GM23338 (cell line): Measurements from ENCODE around the gene SLX4. TPM values are rescaled to one million over a fixed set of nuclear protein-coding genes. Genes with fewer than 3 reads are reported as not detected.

Experiments
- ATAC-seq: fragments of 200-7000 bp; cut with Tn5 transposase; 3 replicates; pipeline ENCODE4 v1.9.1; 2020
- DNase-seq: peaks from one replicate; pipeline ENCODE4 v3.0.0-alpha.2; 2015; ENCODE audit warnings: low spot score
- H2AFZ ChIP-seq: fragments of 200-600 bp; sonication (generic); 2 replicates; pipeline ENCODE4 v1.8.0; 2016; ENCODE audit warnings: antibody characterized with exemption, mild to moderate bottlenecking, moderate library complexity
- H3F3A ChIP-seq: fragments of 200-600 bp; sonication (generic); replicated peaks from 2 replicates; pipeline ENCODE4 v1.8.0; 2017; ENCODE audit warnings: antibody characterized with exemption, mixed run types, low read depth
- H3K27ac ChIP-seq: fragments of 200-600 bp; sonication (generic); 2 replicates; pipeline ENCODE4 v1.6.1; 2016; ENCODE audit warnings: low read depth
- H3K27me3 ChIP-seq: fragments of 200-600 bp; sonication (generic); 2 replicates; pipeline ENCODE4 v1.8.0; 2016; ENCODE audit warnings: mild to moderate bottlenecking, mixed run types, moderate library complexity; ENCODE audit not compliant: insufficient read depth
- H3K36me3 ChIP-seq: fragments of 200-600 bp; sonication (generic); 2 replicates; pipeline ENCODE4 v1.8.0; 2016; ENCODE audit warnings: mild to moderate bottlenecking; ENCODE audit not compliant: insufficient read depth
- H3K4me1 ChIP-seq: fragments of 200-600 bp; sonication (generic); 2 replicates; pipeline ENCODE4 v1.8.0; 2016; ENCODE audit warnings: mild to moderate bottlenecking, moderate library complexity; ENCODE audit not compliant: insufficient read depth
- H3K4me2 ChIP-seq: fragments of 200-600 bp; sonication (generic); 2 replicates; pipeline ENCODE4 v1.7.1; 2017; ENCODE audit warnings: mixed run types
- H3K4me3 ChIP-seq: fragments of 200-600 bp; sonication (generic); 2 replicates; pipeline ENCODE4 v1.6.1; 2016; ENCODE audit warnings: mixed run types
- H3K79me2 ChIP-seq: fragments of 200-600 bp; sonication (generic); replicated peaks from 2 replicates; pipeline ENCODE4 v1.8.0; 2017; ENCODE audit warnings: mild to moderate bottlenecking; ENCODE audit not compliant: insufficient read depth
- H3K9me2 ChIP-seq: fragments of 200-600 bp; sonication (generic); 2 replicates; pipeline ENCODE4 v1.8.0; 2017; ENCODE audit not compliant: insufficient read depth
- H4K20me1 ChIP-seq: fragments of 200-600 bp; sonication (generic); replicated peaks from 2 replicates; pipeline ENCODE4 v1.8.0; 2017; ENCODE audit warnings: mild to moderate bottlenecking; ENCODE audit not compliant: insufficient read depth
- H3K27ac Mint-ChIP-seq: 2 replicates; pipeline ENCODE4 v1.8.0; 2020; ENCODE audit warnings: inconsistent platforms, mild to moderate bottlenecking, moderate library complexity, mixed read lengths
- H3K27me3 Mint-ChIP-seq: 3 replicates; pipeline ENCODE4 v1.8.0; 2022; ENCODE audit warnings: low read depth, mild to moderate bottlenecking, moderate library complexity, mixed read lengths, inconsistent platforms; ENCODE audit not compliant: insufficient read depth, poor library complexity
- H3K36me3 Mint-ChIP-seq: 3 replicates; pipeline ENCODE4 v1.8.0; 2021; ENCODE audit warnings: low read depth, mild to moderate bottlenecking, inconsistent platforms, moderate library complexity, mixed read lengths
- H3K4me1 Mint-ChIP-seq: 3 replicates; pipeline ENCODE4 v1.8.0; 2020; ENCODE audit warnings: mild to moderate bottlenecking, inconsistent platforms, mixed read lengths
- H3K4me3 Mint-ChIP-seq: 3 replicates; pipeline ENCODE4 v1.8.0; 2021; ENCODE audit warnings: moderate library complexity, mild to moderate bottlenecking, inconsistent platforms, mixed read lengths
- H3K9me3 Mint-ChIP-seq: 3 replicates; pipeline ENCODE4 v1.8.0; 2020; ENCODE audit warnings: moderate library complexity, mild to moderate bottlenecking, inconsistent platforms, mixed read lengths
- CREB1 ChIP-seq: fragments of 250-450 bp; sonication (Bioruptor Pico); IDR thresholded peaks from 2 replicates; pipeline ENCODE4 v1.5.0; 2020; ENCODE audit warnings: low read depth, mild to moderate bottlenecking, moderate library complexity
- EZH2phosphoT487 ChIP-seq: fragments of 200-600 bp; sonication (generic); IDR thresholded peaks from one replicate; pipeline ENCODE4 v1.8.1; 2018; ENCODE audit warnings: antibody characterized with exemption; ENCODE audit not compliant: unreplicated experiment
- JUNB ChIP-seq: IDR thresholded peaks from one replicate; pipeline ENCODE4 v1.6.1; 2016; ENCODE audit warnings: antibody characterized with exemption; ENCODE audit not compliant: unreplicated experiment
- NANOG ChIP-seq: IDR thresholded peaks from 2 replicates; pipeline ENCODE4 v1.6.1; 2016; ENCODE audit warnings: antibody characterized with exemption, borderline replicate concordance
- POLR2AphosphoS5 ChIP-seq: IDR thresholded peaks from 2 replicates; pipeline ENCODE4 v1.6.1; 2016; ENCODE audit warnings: antibody characterized with exemption, low read depth
- polyA plus RNA-seq: library from polyadenylated mRNA; unstranded; fragments of >200 nt; fragmentation: Nextera tagmentation; extraction: Ambion mirVana; gene quantifications from 2 replicates; pipeline ENCODE4 v1.2.1, GENCODE V29; 2016
- total RNA-seq: library from RNA; depleted of rRNA; stranded (reverse); fragments of >200 nt; shearing (Covaris generic); gene quantifications from 2 replicates; pipeline ENCODE4 v1.2.3, GENCODE V29; 2014
- TF ChIP-seq, protein P1 (sequence below): fragments of 250-450 bp; sonication (Bioruptor Pico); IDR thresholded peaks from 2 replicates; pipeline ENCODE4 v1.5.0; 2020; ENCODE audit warnings: mild to moderate bottlenecking, moderate library complexity
- TF ChIP-seq, protein P2 (sequence below), 2 experiments: fragments of 200-600 bp in 1 of 2; sonication (generic) in 1 of 2; conservative IDR thresholded peaks; 2 replicates each; pipeline versions ENCODE4 v1.5.1 to v1.6.1; 2016 to 2017; ENCODE audit warnings: antibody characterized with exemption in 2 of 2, low read depth in 2 of 2, mild to moderate bottlenecking in 2 of 2, moderate library complexity in 1 of 2

The SLX4 gene
- total and polyA plus RNA-seq, 2 experiments from 2014 or later: 3.0 to 15.2 TPM

DNA sequence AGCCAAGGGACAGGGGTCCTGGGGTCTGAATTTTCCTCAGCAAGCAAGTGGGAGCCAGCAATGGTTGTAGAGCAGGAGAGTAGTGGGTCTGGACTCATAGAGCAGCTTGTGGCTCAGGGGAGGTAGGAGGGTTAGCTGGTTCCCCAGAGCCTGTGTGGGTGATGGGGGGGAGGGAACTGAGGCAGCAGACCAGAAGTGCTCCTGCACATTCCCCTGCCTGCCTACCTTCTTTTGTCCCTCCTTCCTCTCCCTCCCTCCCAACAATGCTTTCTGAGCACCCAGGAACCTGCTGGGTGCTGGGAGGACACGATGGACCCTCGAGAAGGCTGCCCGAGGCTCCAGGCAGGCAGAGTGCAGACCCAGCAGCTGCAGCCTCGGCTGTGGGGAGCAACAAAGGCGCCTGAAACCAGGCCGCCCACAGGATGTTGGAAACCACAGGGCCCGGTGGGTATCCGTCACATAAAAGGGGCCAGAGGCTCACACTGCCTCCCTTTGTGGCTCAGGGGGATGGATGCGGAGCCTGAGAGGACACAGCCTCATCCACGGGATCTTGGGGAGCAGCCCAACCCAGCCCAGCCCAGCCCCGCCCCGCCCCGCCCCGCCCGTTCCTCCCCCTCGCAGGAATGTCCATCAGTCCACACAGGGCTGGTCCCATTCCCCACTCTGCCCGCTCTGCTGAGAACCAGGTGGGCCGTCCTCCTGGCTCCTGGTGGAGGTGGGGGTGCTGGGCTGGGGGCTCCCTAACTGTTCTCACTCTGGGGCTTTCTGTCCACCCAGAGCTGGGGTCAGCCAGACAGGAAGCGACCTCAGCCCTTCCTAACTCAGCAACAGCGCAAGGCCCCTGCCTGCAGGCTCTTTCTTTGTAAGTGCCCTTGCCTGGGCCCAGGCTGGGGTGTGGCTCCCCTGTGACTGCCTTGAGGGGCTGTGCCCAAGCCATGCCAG, 32.5 kb downstream of the SLX4 start (continued):
- TF ChIP-seq, protein P1, sequence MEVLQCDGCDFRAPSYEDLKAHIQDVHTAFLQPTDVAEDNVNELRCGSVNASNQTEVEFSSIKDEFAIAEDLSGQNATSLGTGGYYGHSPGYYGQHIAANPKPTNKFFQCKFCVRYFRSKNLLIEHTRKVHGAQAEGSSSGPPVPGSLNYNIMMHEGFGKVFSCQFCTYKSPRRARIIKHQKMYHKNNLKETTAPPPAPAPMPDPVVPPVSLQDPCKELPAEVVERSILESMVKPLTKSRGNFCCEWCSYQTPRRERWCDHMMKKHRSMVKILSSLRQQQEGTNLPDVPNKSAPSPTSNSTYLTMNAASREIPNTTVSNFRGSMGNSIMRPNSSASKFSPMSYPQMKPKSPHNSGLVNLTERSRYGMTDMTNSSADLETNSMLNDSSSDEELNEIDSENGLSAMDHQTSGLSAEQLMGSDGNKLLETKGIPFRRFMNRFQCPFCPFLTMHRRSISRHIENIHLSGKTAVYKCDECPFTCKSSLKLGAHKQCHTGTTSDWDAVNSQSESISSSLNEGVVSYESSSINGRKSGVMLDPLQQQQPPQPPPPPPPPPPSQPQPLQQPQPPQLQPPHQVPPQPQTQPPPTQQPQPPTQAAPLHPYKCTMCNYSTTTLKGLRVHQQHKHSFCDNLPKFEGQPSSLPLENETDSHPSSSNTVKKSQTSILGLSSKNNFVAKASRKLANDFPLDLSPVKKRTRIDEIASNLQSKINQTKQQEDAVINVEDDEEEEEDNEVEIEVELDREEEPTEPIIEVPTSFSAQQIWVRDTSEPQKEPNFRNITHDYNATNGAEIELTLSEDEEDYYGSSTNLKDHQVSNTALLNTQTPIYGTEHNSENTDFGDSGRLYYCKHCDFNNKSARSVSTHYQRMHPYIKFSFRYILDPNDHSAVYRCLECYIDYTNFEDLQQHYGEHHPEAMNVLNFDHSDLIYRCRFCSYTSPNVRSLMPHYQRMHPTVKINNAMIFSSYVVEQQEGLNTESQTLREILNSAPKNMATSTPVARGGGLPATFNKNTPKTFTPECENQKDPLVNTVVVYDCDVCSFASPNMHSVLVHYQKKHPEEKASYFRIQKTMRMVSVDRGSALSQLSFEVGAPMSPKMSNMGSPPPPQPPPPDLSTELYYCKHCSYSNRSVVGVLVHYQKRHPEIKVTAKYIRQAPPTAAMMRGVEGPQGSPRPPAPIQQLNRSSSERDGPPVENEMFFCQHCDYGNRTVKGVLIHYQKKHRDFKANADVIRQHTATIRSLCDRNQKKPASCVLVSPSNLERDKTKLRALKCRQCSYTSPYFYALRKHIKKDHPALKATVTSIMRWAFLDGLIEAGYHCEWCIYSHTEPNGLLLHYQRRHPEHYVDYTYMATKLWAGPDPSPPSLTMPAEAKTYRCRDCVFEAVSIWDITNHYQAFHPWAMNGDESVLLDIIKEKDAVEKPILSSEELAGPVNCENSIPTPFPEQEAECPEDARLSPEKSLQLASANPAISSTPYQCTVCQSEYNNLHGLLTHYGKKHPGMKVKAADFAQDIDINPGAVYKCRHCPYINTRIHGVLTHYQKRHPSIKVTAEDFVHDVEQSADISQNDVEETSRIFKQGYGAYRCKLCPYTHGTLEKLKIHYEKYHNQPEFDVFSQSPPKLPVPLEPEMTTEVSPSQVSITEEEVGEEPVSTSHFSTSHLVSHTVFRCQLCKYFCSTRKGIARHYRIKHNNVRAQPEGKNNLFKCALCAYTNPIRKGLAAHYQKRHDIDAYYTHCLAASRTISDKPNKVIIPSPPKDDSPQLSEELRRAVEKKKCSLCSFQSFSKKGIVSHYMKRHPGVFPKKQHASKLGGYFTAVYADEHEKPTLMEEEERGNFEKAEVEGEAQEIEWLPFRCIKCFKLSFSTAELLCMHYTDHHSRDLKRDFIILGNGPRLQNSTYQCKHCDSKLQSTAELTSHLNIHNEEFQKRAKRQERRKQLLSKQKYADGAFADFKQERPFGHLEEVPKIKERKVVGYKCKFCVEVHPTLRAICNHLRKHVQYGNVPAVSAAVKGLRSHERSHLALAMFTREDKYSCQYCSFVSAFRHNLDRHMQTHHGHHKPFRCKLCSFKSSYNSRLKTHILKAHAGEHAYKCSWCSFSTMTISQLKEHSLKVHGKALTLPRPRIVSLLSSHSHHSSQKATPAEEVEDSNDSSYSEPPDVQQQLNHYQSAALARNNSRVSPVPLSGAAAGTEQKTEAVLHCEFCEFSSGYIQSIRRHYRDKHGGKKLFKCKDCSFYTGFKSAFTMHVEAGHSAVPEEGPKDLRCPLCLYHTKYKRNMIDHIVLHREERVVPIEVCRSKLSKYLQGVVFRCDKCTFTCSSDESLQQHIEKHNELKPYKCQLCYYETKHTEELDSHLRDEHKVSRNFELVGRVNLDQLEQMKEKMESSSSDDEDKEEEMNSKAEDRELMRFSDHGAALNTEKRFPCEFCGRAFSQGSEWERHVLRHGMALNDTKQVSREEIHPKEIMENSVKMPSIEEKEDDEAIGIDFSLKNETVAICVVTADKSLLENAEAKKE (CRISPR knock-in tag): no peak
- TF ChIP-seq EZH2phosphoT487 (no peak), JUNB (no peak), NANOG (no peak)
- TF ChIP-seq, protein P2, sequence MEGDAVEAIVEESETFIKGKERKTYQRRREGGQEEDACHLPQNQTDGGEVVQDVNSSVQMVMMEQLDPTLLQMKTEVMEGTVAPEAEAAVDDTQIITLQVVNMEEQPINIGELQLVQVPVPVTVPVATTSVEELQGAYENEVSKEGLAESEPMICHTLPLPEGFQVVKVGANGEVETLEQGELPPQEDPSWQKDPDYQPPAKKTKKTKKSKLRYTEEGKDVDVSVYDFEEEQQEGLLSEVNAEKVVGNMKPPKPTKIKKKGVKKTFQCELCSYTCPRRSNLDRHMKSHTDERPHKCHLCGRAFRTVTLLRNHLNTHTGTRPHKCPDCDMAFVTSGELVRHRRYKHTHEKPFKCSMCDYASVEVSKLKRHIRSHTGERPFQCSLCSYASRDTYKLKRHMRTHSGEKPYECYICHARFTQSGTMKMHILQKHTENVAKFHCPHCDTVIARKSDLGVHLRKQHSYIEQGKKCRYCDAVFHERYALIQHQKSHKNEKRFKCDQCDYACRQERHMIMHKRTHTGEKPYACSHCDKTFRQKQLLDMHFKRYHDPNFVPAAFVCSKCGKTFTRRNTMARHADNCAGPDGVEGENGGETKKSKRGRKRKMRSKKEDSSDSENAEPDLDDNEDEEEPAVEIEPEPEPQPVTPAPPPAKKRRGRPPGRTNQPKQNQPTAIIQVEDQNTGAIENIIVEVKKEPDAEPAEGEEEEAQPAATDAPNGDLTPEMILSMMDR (conservative IDR thresholded peaks at IDR 0.05; ENCODE audit: low read depth in 2 of 2): no peak

DNA sequence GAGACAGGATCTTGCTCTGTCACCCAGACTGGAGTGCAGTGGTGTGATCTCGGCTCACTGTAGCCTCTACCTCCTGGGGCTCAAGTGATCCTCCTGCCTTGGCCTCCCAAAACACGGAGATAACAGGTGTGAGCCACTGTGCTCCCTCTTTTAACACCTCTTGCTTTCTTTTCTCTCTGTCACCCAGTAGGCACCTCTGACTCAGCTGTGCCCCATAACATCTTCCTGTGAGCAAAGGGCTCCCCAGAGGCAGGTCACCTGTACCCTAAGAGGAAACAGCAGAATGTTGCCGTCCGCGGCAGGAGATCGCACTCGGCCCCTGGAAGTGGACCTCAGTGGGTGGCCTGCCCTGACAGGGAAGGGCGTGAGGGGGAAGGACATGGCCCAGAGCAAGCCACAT, 33.3 kb downstream of the SLX4 start:
- Histone ChIP-seq H3K27me3 (no peaks in the 10 kb centered on the region), H3K27ac (no peak overlapping the region), H3K4me2 (no peak overlapping the region), H3K79me2 (no peaks in the 10 kb centered on the region), H4K20me1 (no peaks in the 10 kb centered on the region), H2AFZ (no peak overlapping the region), H3K4me1 (no peaks in the 10 kb centered on the region), H3K36me3 (no peaks in the 10 kb centered on the region), H3F3A (no peaks in the 10 kb centered on the region), H3K4me3 (no peak overlapping the region), H3K9me2 (no peaks in the 10 kb centered on the region)
- Mint-ChIP-seq H3K36me3 (peaks cover 7% of the 10 kb centered on the region; the same call in 2 of the 3 replicates), H3K4me3 (no peak overlapping the region; the same call in 2 of the 3 replicates), H3K27me3 (peaks cover 2% of the 10 kb centered on the region), H3K4me1 (peaks cover 15% of the 10 kb centered on the region), H3K9me3 (no peaks in the 10 kb centered on the region; the same call in 1 of the 3 replicates), H3K27ac (no peak overlapping the region)
- no peak for ATAC-seq
- no peak for DNase-seq
- TF ChIP-seq CREB1 (CRISPR knock-in tag): no peak
- TF ChIP-seq, protein P2 (conservative IDR thresholded peaks at IDR 0.05; ENCODE audit: low read depth in 2 of 2): no peak
- no peak for TF ChIP-seq POLR2AphosphoS5
- TF ChIP-seq EZH2phosphoT487: no peak
